ENCODE data around the gene CD99L2. TPM values are rescaled to one million over a fixed set of nuclear protein-coding genes. Genes with fewer than 3 reads are reported as not detected.

CD99L2 gene, protein sequence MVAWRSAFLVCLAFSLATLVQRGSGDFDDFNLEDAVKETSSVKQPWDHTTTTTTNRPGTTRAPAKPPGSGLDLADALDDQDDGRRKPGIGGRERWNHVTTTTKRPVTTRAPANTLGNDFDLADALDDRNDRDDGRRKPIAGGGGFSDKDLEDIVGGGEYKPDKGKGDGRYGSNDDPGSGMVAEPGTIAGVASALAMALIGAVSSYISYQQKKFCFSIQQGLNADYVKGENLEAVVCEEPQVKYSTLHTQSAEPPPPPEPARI
- 46.9 and 71.1 TPM in 2 replicates for total RNA-seq (ENCODE audit: low replicate concordance)

DNA sequence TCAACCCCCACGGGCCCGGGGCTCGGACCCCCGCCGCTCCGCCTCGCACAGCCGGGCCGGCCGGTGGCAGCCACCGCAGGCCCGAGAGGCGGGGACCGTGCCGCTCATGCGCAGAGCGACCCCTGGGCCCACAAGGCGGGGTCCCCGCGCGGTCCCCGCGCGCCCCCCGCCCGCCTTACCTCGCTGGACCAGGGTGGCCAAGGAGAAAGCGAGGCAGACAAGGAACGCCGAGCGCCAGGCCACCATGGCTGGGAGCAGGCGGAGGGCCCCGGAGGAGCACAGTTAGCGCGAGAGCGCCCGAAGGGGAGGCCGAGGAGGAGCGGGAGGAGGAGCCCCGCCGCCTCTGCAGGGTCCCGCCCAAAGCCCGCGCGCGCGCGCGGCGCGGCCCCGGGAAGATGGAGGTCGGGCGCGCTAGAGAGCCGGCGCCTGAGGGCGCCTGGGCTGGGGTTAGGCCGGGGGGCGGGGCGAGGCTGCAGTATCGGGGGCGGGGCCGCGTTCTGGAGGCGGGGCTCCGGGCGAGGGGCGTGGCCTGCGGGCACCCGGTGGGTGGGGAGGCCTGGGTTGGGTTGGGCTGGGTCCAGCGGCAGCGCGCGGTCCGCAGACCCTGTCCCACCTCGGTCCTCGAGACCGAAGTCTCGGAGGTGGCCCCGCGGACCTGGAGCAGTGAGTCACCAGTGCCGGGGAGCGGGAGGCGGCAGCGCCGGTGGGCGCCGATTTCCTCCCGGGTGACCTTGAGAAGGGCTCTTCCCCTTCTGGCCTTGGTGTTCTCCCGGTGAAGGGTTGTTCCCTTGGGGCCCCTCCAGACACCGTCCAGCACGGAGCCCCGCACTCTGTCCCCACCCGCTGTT lies at the start of gene CD99L2:
TSS of gene CD99L2 (minus strand) at position 326 of the 848 bp plus-strand sequence. CDS start at position 246, 80 bp downstream.
- peak within 1 kb of the TSS; percentile 72 for H3K4me3 ChIP-seq (ENCODE audit: low read depth, low read length)
- peak; percentile 68 for DNase-seq (ENCODE audit: low read depth)
- TF ChIP-seq, protein P1, sequence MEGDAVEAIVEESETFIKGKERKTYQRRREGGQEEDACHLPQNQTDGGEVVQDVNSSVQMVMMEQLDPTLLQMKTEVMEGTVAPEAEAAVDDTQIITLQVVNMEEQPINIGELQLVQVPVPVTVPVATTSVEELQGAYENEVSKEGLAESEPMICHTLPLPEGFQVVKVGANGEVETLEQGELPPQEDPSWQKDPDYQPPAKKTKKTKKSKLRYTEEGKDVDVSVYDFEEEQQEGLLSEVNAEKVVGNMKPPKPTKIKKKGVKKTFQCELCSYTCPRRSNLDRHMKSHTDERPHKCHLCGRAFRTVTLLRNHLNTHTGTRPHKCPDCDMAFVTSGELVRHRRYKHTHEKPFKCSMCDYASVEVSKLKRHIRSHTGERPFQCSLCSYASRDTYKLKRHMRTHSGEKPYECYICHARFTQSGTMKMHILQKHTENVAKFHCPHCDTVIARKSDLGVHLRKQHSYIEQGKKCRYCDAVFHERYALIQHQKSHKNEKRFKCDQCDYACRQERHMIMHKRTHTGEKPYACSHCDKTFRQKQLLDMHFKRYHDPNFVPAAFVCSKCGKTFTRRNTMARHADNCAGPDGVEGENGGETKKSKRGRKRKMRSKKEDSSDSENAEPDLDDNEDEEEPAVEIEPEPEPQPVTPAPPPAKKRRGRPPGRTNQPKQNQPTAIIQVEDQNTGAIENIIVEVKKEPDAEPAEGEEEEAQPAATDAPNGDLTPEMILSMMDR (IDR thresholded peaks at IDR 0.05; ENCODE audit: insufficient read depth, low read length), result no peak

DNA sequence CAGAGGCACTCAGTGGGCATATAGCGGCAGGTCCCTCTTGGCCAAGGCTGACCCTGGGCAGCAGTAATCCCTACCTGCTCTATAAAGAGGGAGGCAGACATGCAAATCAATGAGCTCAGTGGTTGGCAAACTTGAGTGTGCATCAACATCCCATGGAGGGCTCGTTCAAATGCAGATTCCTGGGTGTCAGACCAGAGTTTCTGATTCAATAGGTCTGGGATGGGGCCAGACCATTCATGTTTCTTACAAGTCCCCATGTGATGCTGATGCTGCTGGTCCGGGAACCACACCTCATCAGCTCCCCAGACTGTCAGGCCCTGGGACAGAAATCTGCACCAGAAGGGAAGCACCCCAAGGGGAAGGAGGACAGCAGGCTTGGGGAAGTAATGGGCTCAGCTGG lies 45.8 kb upstream of the CD99L2 start:
- no peak overlapping the region for H3K4me3 ChIP-seq (ENCODE audit: low read depth, low read length)
- DNase-seq (ENCODE audit: low read depth), result no peak
- TF ChIP-seq, protein P1 (IDR thresholded peaks at IDR 0.05; ENCODE audit: insufficient read depth, low read length), result no peak

DNA sequence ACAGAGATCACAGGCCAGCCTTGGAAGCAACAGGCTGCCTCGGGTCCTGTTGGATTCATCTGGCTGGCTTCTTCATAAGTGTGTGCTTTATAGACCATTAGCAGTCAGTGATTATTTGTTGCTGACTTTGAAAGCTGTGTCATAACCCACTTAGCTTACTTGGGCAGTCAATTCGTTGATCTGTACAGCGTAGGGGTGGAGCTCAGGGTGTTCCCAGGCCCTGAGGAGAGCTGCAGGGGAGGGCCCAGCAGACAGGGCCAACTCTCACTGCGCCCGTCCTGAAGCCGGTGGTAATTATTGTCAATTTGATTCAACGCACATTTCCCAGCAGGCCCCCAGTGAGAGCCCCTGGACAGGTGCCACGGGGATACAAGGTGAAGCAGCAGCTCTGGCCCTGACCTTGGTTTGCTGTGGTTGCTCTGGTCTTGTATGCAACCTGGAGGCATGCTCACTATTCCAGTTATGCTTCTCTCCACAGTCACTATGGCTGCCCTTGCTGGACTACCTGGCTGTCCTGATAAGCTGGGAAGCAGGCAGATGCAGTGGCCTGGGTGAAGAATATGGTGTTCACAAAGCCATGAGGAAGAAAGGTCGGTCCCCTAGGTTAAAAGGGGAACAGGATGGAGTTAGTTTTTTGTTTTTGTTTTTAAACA lies 44.6 kb upstream of the CD99L2 start:
- TF ChIP-seq, protein P1 (IDR thresholded peaks at IDR 0.05; ENCODE audit: insufficient read depth, low read length), result no peak
- no peak for DNase-seq (ENCODE audit: low read depth)
- no peak overlapping the region for H3K4me3 ChIP-seq (ENCODE audit: low read depth, low read length)

DNA sequence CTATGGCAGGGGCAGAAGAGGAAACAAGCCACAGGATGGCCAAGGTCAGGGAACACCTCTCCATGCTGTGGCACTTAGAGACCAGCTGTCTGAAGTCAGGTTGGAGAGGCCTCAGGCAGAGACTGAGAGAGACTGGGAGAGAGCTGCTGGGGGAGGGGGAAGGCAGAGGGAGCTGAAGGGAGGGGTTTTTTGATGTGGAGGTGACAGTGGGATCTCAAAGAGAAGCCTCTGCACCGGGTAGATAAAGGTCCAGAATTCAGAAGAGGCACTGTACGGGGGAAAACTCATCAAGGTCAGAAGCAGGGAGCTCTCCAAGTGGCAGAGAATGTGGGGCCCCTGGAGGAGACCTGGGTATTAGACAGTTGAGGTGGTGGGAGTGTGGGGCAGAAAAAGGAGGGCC lies 43.1 kb upstream of the CD99L2 start:
- TF ChIP-seq, protein P1 (IDR thresholded peaks at IDR 0.05; ENCODE audit: insufficient read depth, low read length), result no peak
- DNase-seq (ENCODE audit: low read depth), result no peak
- H3K4me3 ChIP-seq (ENCODE audit: low read depth, low read length), result no peak overlapping the region

DNA sequence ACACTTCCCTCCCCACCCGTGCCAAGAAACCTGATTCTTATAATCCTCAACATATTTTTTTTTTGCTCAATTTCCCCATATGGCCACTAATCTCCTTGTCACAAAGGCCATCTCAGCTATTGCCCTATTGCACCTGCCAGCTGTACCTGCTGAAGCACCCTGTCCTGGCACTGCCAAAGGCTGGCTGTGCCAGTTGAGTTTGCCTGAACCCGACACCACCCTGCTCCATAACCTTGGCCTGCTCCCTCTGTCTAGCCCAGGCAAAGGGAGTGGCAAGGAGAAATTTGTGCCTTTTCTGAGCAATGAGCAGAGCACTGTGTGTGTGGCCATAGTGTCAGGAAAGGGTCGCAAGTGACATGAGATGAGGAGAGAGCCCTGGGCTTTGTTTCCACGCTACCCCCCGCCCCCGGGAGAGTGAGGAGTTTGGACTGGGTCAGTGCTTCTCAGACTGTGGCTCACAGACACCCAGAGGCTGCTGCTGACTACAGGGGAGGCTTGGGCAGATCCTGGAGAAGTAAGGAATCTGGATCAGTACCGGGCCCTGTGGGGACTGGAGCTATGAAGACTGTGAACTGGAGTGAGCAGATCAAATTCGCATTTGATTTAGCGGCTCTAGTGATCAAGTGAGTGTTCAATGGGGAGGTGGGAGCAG lies 42.5 kb upstream of the CD99L2 start:
- H3K4me3 ChIP-seq (ENCODE audit: low read depth, low read length), result no peak overlapping the region
- DNase-seq (ENCODE audit: low read depth), result no peak
- TF ChIP-seq, protein P1 (IDR thresholded peaks at IDR 0.05; ENCODE audit: insufficient read depth, low read length), result no peak

DNA sequence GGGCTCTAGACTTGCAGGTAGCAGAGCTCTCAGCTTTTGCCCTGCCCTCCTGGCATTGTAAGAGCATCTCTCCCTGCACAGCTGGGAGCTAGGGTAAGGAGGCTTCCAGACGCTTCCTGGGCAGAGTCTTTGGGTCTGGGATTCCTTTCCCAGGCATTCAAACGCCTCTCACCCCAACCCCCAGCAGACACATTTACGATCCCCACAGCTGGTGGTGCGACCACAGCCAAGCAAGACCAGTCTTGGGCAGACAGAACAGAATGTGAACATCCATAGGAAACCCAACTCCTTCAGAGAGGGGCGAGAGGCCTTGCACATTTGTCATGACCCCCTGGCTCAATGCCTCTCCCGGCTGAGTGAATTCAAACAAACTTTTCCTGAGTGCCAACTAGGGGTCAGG lies 38.1 kb upstream of the CD99L2 start:
- no peak for DNase-seq (ENCODE audit: low read depth)
- TF ChIP-seq, protein P1 (IDR thresholded peaks at IDR 0.05; ENCODE audit: insufficient read depth, low read length), result no peak
- no peak overlapping the region for H3K4me3 ChIP-seq (ENCODE audit: low read depth, low read length)

Data from fibroblast of the aortic adventitia (primary cell).